Transverse colon (tissue), 4 donors: ENCODE data around the gene CNNM3. TPM values are rescaled to one million over a fixed set of nuclear protein-coding genes. Genes with fewer than 3 reads are reported as not detected.
A peak's percentile ranks its signal among the peaks of the same experiment; 100 is the strongest.

Experiments
- DNase-seq: peaks from one replicate; pipeline ENCODE4 v3.0.0-alpha.2; 2019
- H3K27ac ChIP-seq, 4 donors: fragments of 200-600 bp; sonication (generic); 2 replicates each; pipeline ENCODE4 v1.5.1; 2016 to 2018; ENCODE audit warnings: inconsistent platforms in 4 of 4
- H3K27me3 ChIP-seq: fragments of 200-600 bp; sonication (generic); 2 replicates; pipeline ENCODE4 v1.5.1; 2017; ENCODE audit warnings: inconsistent platforms
- H3K36me3 ChIP-seq, 4 donors: fragments of 200-600 bp; sonication (generic); 2 replicates each; pipeline ENCODE4 v1.5.1; 2017 to 2019; ENCODE audit warnings: inconsistent platforms in 4 of 4
- H3K4me1 ChIP-seq, 4 donors: fragments of 200-600 bp; sonication (generic); 2 replicates each; pipeline ENCODE4 v1.5.1; 2017 to 2020; ENCODE audit warnings: inconsistent platforms in 4 of 4
- H3K4me3 ChIP-seq, 4 donors: fragments of 200-600 bp; sonication (generic); 1 replicate in 1 of 4; 2 replicates in 3 of 4; pipeline versions ENCODE4 v1.5.1 to v1.6.1; 2017 to 2019; ENCODE audit warnings: inconsistent platforms in 4 of 4
- H3K9me3 ChIP-seq, 2 donors: fragments of 200-600 bp; sonication (generic); 2 replicates each; pipeline ENCODE4 v1.5.1; 2017 to 2019; ENCODE audit warnings: inconsistent platforms in 2 of 2
- EP300 ChIP-seq: sonication (generic); formaldehyde crosslinking; IDR thresholded peaks from one replicate; pipeline ENCODE4 v1.6.1; 2017; ENCODE audit warnings: antibody characterized with exemption, low read depth
- POLR2A ChIP-seq: fragments of 450-650 bp; IDR thresholded peaks from one replicate; pipeline ENCODE4 v1.6.1; 2016; ENCODE audit warnings: antibody characterized with exemption, mild to moderate bottlenecking, moderate library complexity
- POLR2AphosphoS5 ChIP-seq, 3 donors: sonication (generic); formaldehyde crosslinking; IDR thresholded peaks; one replicate each; pipeline ENCODE4 v1.6.1; 2016; ENCODE audit warnings: antibody characterized with exemption in 3 of 3
- WGBS, 2 donors: methylation state at CpG; one replicate each; pipeline ENCODE4 v1.1.5; 2018; ENCODE audit warnings: low coverage in 1 of 2; 5-methylcytosine and 5-hydroxymethylcytosine counted together
- in situ Hi-C, 4 donors: fragments of 200-750 bp; cut with MboI; loops; one replicate each; pipeline versions ENCODE4 v1.15.0 to v1.15.1; 2017; ENCODE audit warnings: low sequenced_read_pairs in 3 of 4, low pct_ligation_motif_present in 1 of 4, low pct_unique_long_range_greater_than_20kb in 1 of 4
- intact Hi-C: fragments of 100-400 bp; cut with DNase I; formaldehyde crosslinking; loops from one replicate; pipeline ENCODE4 v1.15.1; 2023; ENCODE audit warnings: low total_unique reads
- total RNA-seq, 4 donors: library from RNA; depleted of rRNA; stranded (reverse); fragments of >200 nt; gene quantifications; one replicate each; pipeline ENCODE4 v1.1.0, GENCODE V29; 2016
- TF ChIP-seq, protein P1 (sequence below), 5 experiments: fragments of 200-600 bp in 3 of 5; fragments of 450-650 bp in 2 of 5; sonication (generic) in 3 of 5; IDR thresholded peaks; 1 replicate in 2 of 5; 2 replicates in 3 of 5; pipeline ENCODE4 v1.5.1; 2016 to 2017; ENCODE audit warnings: antibody characterized with exemption in 5 of 5, inconsistent platforms in 3 of 5, mild to moderate bottlenecking in 2 of 5, moderate library complexity in 1 of 5

Gene CNNM3
- total RNA-seq, 4 donors from 2014 or later, result 14.2 to 54.3 (median 22.3) TPM

- H3K4me3 ChIP-seq, result peak overlapping the region in 1 of 4 donors; percentile 6
- no peaks in the 10 kb centered on the region for H3K9me3 ChIP-seq
- WGBS, 2 donors, result 85% methylated on average over 34 of the region's 37 CpGs; no CpG with 5 or more reads in 1 of the 2 donors
- DNase-seq, result no peak
- no peaks in the 10 kb centered on the region for H3K27me3 ChIP-seq
- in situ Hi-C loops, result loop anchor here in 1 of 4 donors (25.0 kb wide), 1 partner anchor 247 kb away; the partner anchor contains the start of gene FAHD2B
- TF ChIP-seq, protein P1, sequence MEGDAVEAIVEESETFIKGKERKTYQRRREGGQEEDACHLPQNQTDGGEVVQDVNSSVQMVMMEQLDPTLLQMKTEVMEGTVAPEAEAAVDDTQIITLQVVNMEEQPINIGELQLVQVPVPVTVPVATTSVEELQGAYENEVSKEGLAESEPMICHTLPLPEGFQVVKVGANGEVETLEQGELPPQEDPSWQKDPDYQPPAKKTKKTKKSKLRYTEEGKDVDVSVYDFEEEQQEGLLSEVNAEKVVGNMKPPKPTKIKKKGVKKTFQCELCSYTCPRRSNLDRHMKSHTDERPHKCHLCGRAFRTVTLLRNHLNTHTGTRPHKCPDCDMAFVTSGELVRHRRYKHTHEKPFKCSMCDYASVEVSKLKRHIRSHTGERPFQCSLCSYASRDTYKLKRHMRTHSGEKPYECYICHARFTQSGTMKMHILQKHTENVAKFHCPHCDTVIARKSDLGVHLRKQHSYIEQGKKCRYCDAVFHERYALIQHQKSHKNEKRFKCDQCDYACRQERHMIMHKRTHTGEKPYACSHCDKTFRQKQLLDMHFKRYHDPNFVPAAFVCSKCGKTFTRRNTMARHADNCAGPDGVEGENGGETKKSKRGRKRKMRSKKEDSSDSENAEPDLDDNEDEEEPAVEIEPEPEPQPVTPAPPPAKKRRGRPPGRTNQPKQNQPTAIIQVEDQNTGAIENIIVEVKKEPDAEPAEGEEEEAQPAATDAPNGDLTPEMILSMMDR (IDR thresholded peaks at IDR 0.05), result no peak
- no peak for TF ChIP-seq POLR2AphosphoS5 (IDR thresholded peaks at IDR 0.05)
- no peak for TF ChIP-seq EP300
- no peak for TF ChIP-seq POLR2A
- H3K4me1 ChIP-seq, result peaks cover 4 to 13% (median 10%) of the 10 kb centered on the region in 4 donors
- intact Hi-C loops, result no loop called here
- H3K27ac ChIP-seq, result no peak overlapping the region
- no peaks in the 10 kb centered on the region for H3K36me3 ChIP-seq
Observed at GRCh38 chr2:96839875-96840850, 24.1 kb downstream of the CNNM3 start.

- peaks cover 4 to 13% (median 10%) of the 10 kb centered on the region in 4 donors for H3K4me1 ChIP-seq
- 91% methylated on average over 16 of the region's 16 CpGs; no CpG with 5 or more reads in 1 of the 2 donors for WGBS, 2 donors
- DNase-seq, result no peak
- H3K27ac ChIP-seq, result no peak overlapping the region
- intact Hi-C loops, result no loop called here
- in situ Hi-C loops, result loop anchor here in 1 of 4 donors (25.0 kb wide), 1 partner anchor 245 kb away; the partner anchor contains the start of gene FAHD2B
- TF ChIP-seq POLR2A, result no peak
- TF ChIP-seq EP300, result no peak
- no peak for TF ChIP-seq POLR2AphosphoS5 (IDR thresholded peaks at IDR 0.05)
- TF ChIP-seq, protein P1 (IDR thresholded peaks at IDR 0.05), result no peak
- no peaks in the 10 kb centered on the region for H3K27me3 ChIP-seq
- H3K4me3 ChIP-seq, result no peak overlapping the region
- no peaks in the 10 kb centered on the region for H3K36me3 ChIP-seq
- H3K9me3 ChIP-seq, result no peaks in the 10 kb centered on the region
Observed at GRCh38 chr2:96841701-96842495, 25.8 kb downstream of the CNNM3 start.

DNA sequence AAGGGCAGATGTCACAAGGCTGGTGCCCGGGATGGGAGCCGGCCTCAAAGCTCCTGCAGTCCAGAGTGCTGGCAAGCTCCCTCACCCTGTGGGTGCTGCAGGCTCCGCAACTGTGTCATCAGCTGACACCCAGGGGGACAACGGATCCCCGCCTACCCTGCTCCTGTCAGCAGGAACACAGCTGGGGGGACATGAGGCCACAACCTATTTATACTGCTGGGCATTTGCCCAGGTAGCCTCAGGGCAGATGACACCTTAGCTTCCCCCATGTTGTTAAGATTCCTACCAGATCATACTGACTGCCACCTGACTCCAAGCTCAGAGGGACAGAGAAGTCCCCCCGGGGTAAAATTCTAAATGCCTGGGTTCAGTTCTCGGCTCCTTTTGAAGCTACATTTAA is 26.5 kb downstream of the CNNM3 start:
- 99% methylated on average over 7 of the region's 7 CpGs; no CpG with 5 or more reads in 1 of the 2 donors for WGBS, 2 donors
- in situ Hi-C loops (loop anchor here in 1 of 4 donors (25.0 kb wide), 1 partner anchor 245 kb away; the partner anchor contains the start of gene FAHD2B), intact Hi-C loops (no loop called here)
- DNase-seq, result no peak
- H3K4me3 ChIP-seq, result no peak overlapping the region
- no peaks in the 10 kb centered on the region for H3K9me3 ChIP-seq
- no peaks in the 10 kb centered on the region for H3K27me3 ChIP-seq
- H3K4me1 ChIP-seq, result peaks cover 4 to 13% (median 10%) of the 10 kb centered on the region in 4 donors
- H3K27ac ChIP-seq, result no peak overlapping the region
- peaks cover 0 to 2% (median 0%) of the 10 kb centered on the region in 4 donors for H3K36me3 ChIP-seq
- TF ChIP-seq, protein P1 (IDR thresholded peaks at IDR 0.05), result no peak
- TF ChIP-seq POLR2A (no peak), POLR2AphosphoS5 (IDR thresholded peaks at IDR 0.05) (no peak), EP300 (no peak)
